PFSK-1 (cell line): Measurements from ENCODE around the gene KRTAP9-2.
"Not testable (repeated sequence)": the region's sequence is repeated elsewhere in the genome, so short reads cannot be mapped to it uniquely, and the experiment has no call there.

ENCODE experiments used
- POLR2AphosphoS5 ChIP-seq: IDR thresholded peaks from 2 replicates; pipeline ENCODE4 v1.6.1; 2012; ENCODE audit warnings: low read depth, mild to moderate bottlenecking, control low read depth, low read length, moderate library complexity
- TAF1 ChIP-seq: IDR thresholded peaks from 2 replicates; pipeline ENCODE4 v1.6.1; 2012; ENCODE audit warnings: low read length, control low read depth, borderline replicate concordance; ENCODE audit not compliant: insufficient read depth

DNA sequence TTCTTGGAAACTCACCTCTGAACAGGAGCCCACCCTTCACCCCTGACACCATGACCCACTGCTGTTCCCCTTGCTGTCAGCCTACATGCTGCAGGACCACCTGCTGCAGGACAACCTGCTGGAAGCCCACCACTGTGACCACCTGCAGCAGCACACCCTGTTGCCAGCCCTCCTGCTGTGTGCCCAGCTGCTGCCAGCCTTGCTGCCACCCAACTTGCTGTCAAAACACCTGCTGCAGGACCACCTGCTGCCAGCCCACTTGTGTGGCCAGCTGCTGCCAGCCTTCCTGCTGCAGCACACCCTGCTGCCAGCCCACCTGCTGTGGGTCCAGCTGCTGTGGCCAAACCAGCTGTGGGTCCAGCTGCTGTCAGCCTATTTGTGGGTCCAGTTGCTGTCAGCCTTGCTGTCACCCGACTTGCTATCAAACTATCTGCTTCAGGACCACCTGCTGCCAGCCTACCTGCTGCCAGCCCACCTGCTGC is 36.6 kb upstream of the KRTAP9-2 start, which contains the start of gene KRTAP9-1:
- TF ChIP-seq TAF1, POLR2AphosphoS5: not testable (repeated sequence)
